ENCODE data around the gene OTOG. TPM values are rescaled to one million over a fixed set of nuclear protein-coding genes. Genes with fewer than 3 reads are reported as not detected.

Gene OTOG
- total and polyA plus RNA-seq, 2 of the 8 experiments (the other 6 are each of a cell fraction or from before 2014, with no cell fraction given): 0.41 to 1.5 TPM

GRCh38 chr11:17612221-17613188 is 65.4 kb downstream of the OTOG start:
- FAIRE-seq (no peak), DNase-seq (ENCODE audit: low read depth in 1 of 2, low spot score in 2 of 2) (no peak)
- no peak overlapping the region for H2BK12ac ChIP-seq (ENCODE audit: low read depth, low read length)
- no peaks in the 10 kb centered on the region for H3K79me2 ChIP-seq (ENCODE audit: control insufficient read depth in 1 of 2, insufficient read depth in 2 of 2, low read length in 2 of 2)
- POLR2A ChIA-PET (ENCODE audit: partially characterized antibody): interaction anchor here (0.6 to 1.0 kb wide), 3 partner anchors 10 to 295 kb away, joined by 3 read pairs; no protein-coding TSS in a partner anchor
- H2AFZ ChIP-seq (ENCODE audit: low read length): no peak overlapping the region
- peaks cover 0 to 2% of the 10 kb centered on the region in 2 experiments for H4K20me1 ChIP-seq (replicated peaks in 1 of 2; ENCODE audit: control insufficient read depth in 1 of 2, insufficient read depth in 2 of 2, low read length in 2 of 2)
- CTCF ChIA-PET (ENCODE audit: partially characterized antibody): interaction anchor here (0.7 to 1.6 kb wide), 12 partner anchors 9 to 121 kb away, joined by 3 to 7 read pairs (median 3); partner anchors contain the start of gene KCNC1
- no peak overlapping the region for H3K56ac ChIP-seq (replicated peaks; ENCODE audit: insufficient read length, low read depth, low read length)
- H3K9me3 ChIP-seq (ENCODE audit: insufficient read depth in 2 of 2, low read depth in 1 of 2, low read length in 1 of 2): no peaks in the 10 kb centered on the region
- no peak overlapping the region for H4K91ac ChIP-seq (replicated peaks; ENCODE audit: insufficient read length, low read length)
- no peaks in the 10 kb centered on the region for H3K23me2 ChIP-seq (ENCODE audit: low read depth, low read length)
- H2BK15ac ChIP-seq (ENCODE audit: low read length): no peak overlapping the region
- H3K9ac ChIP-seq (replicated peaks in 1 of 4; ENCODE audit: extremely low read depth in 1 of 4, low read depth in 3 of 4, low read length in 3 of 4): no peak overlapping the region
- H3K79me1 ChIP-seq (ENCODE audit: low read depth, low read length): no peaks in the 10 kb centered on the region
- H2BK120ac ChIP-seq (replicated peaks; ENCODE audit: low read depth, low read length): no peak overlapping the region
- H3K36me3 ChIP-seq (ENCODE audit: control insufficient read depth in 2 of 4, insufficient read depth in 4 of 4, low read length in 3 of 4): no peaks in the 10 kb centered on the region
- H4K8ac ChIP-seq (ENCODE audit: extremely low read depth, insufficient read depth, low read length): no peak overlapping the region; the same call in 1 of the 2 replicates
- H2BK5ac ChIP-seq (ENCODE audit: low read depth, low read length): no peak overlapping the region
- H3K4me3 ChIP-seq (ENCODE audit: extremely low read depth in 1 of 4, insufficient read depth in 2 of 4, low read depth in 3 of 4, low read length in 4 of 4): no peak overlapping the region
- TF ChIP-seq RXRA (IDR thresholded peaks at IDR 0.05; ENCODE audit: insufficient read depth, low read depth, low read length) (no peak), CEBPB (IDR thresholded peaks at IDR 0.05; ENCODE audit: low read depth, low read length) (no peak), TAF7 (optimal IDR thresholded peaks at IDR 0.05; ENCODE audit: borderline replicate concordance, low read depth, low read length) (no peak), TBP (IDR thresholded peaks at IDR 0.05; ENCODE audit: low read depth, low read length) (no peak), GABPA (IDR thresholded peaks at IDR 0.05; ENCODE audit: borderline replicate concordance, insufficient read depth, low read length) (no peak), KDM4A (IDR thresholded peaks at IDR 0.05; ENCODE audit: low read depth, low read length, severe bottlenecking) (no peak)
- H3K4me1 ChIP-seq (replicated peaks in 1 of 4; ENCODE audit: control insufficient read depth in 3 of 4, insufficient read depth in 4 of 4, low read length in 3 of 4): no peaks in the 10 kb centered on the region
- no peak overlapping the region for H2BK20ac ChIP-seq (ENCODE audit: low read length)
- no peak overlapping the region for H3K4me2 ChIP-seq (ENCODE audit: insufficient read depth in 1 of 2, low read depth in 2 of 2, low read length in 2 of 2)
- 0 out of 7 replicates have a peak, but pooled peaks cover 0 to 2% (median 0%) of the 10 kb centered on the region in 4 experiments for H3K27me3 ChIP-seq (replicated peaks in 1 of 4; ENCODE audit: control insufficient read depth in 3 of 4, extremely low read depth in 1 of 4, insufficient read depth in 3 of 4, low read length in 3 of 4)
- no peak overlapping the region for H3K14ac ChIP-seq (ENCODE audit: insufficient read length)
- no peak overlapping the region for H3K18ac ChIP-seq (ENCODE audit: extremely low read depth, low read length)
- H2AK5ac ChIP-seq (ENCODE audit: low read depth, low read length): 0 out of 2 replicates have a peak overlapping the region, but pooled peaks have one; percentile 24
- no peak overlapping the region for H3K4ac ChIP-seq (replicated peaks; ENCODE audit: insufficient read length, low read depth, low read length)
- no peak overlapping the region for H3K23ac ChIP-seq (ENCODE audit: insufficient read length)
- whole genome bisulfite sequencing, 2 experiments (ENCODE audit: extremely low coverage in 1 of 2, insufficient coverage in 1 of 2, insufficient read length in 1 of 2, insufficient replicate concordance in 2 of 2, low coverage in 1 of 2, low lambda C conversion rate in 2 of 2, missing lambda C conversion rate in 1 of 2): 81% methylated on average over 18 of the region's 18 CpGs; no CpG with 5 or more reads in 1 of the 2 experiments
- H4K5ac ChIP-seq (ENCODE audit: insufficient read length, low read depth, low read length): no peak overlapping the region
- H3K27ac ChIP-seq (ENCODE audit: low read depth, low read length): no peak overlapping the region
